ENCODE data around the gene PCDH9. TPM values are rescaled to one million over a fixed set of nuclear protein-coding genes. Genes with fewer than 3 reads are reported as not detected.
A peak's percentile ranks its signal among the peaks of the same experiment; 100 is the strongest.

Gene PCDH9
- total and polyA plus RNA-seq, 2 experiments from 2014 or later = 0.31 to 0.52 TPM

- Histone ChIP-seq H3K36me3 (ENCODE audit: insufficient read depth) (no peaks in the 10 kb centered on the region), H3K4me3 (no peak overlapping the region), H3K4me1 (ENCODE audit: insufficient read depth) (no peaks in the 10 kb centered on the region), H3K79me2 (replicated peaks; ENCODE audit: insufficient read depth) (no peaks in the 10 kb centered on the region), H3K9me2 (ENCODE audit: insufficient read depth) (no peaks in the 10 kb centered on the region), H3K27me3 (ENCODE audit: insufficient read depth) (no peaks in the 10 kb centered on the region), H3F3A (replicated peaks; ENCODE audit: low read depth) (no peaks in the 10 kb centered on the region), H2AFZ (no peak overlapping the region), H3K4me2 (no peak overlapping the region), H4K20me1 (replicated peaks; ENCODE audit: insufficient read depth) (no peaks in the 10 kb centered on the region), H3K27ac (ENCODE audit: low read depth) (no peak overlapping the region)
- no peaks in the 10 kb centered on the region for H3K27me3 Mint-ChIP-seq (ENCODE audit: insufficient read depth, low read depth, poor library complexity)
- no peaks in the 10 kb centered on the region for H3K36me3 Mint-ChIP-seq (ENCODE audit: low read depth)
- H3K4me3 Mint-ChIP-seq = no peak overlapping the region
- no peak for DNase-seq (ENCODE audit: low spot score)
- H3K27ac Mint-ChIP-seq = peak overlapping the region; percentile 45
- H3K4me1 Mint-ChIP-seq = no peaks in the 10 kb centered on the region
- no peaks in the 10 kb centered on the region for H3K9me3 Mint-ChIP-seq
- ATAC-seq = no peak
- TF ChIP-seq REST (IDR thresholded peaks at IDR 0.05; ENCODE audit: unreplicated experiment) (no peak), ZNF462 (CRISPR knock-in tag; IDR thresholded peaks at IDR 0.05) (no peak), POLR2AphosphoS5 (IDR thresholded peaks at IDR 0.05; ENCODE audit: low read depth) (no peak), STAT1 (IDR thresholded peaks at IDR 0.05; ENCODE audit: unreplicated experiment) (no peak), ZNF114 (CRISPR knock-in tag; IDR thresholded peaks at IDR 0.05) (no peak), ZNF331 (CRISPR knock-in tag; IDR thresholded peaks at IDR 0.05; ENCODE audit: low read depth) (no peak), CTCF (conservative IDR thresholded peaks at IDR 0.05; ENCODE audit: low read depth in 2 of 2) (no peak), JUNB (IDR thresholded peaks at IDR 0.05; ENCODE audit: unreplicated experiment) (no peak), EZH2phosphoT487 (IDR thresholded peaks at IDR 0.05; ENCODE audit: unreplicated experiment) (no peak), NANOG (IDR thresholded peaks at IDR 0.05; ENCODE audit: borderline replicate concordance) (no peak), EZH2 (IDR thresholded peaks at IDR 0.05; ENCODE audit: low read depth, unreplicated experiment) (no peak), ETS1 (IDR thresholded peaks at IDR 0.05) (no peak), CREB1 (CRISPR knock-in tag; IDR thresholded peaks at IDR 0.05; ENCODE audit: low read depth) (no peak)
Measured at GRCh38 chr13:66305961-66306617, 924.0 kb downstream of the PCDH9 start.

Measured in GM23338 (cell line).